Ovary (tissue), 9 donors: ENCODE results near the gene MRPL58. TPM values are rescaled to one million over a fixed set of nuclear protein-coding genes. Genes with fewer than 3 reads are reported as not detected.

ENCODE experiments used
- DNase-seq, 5 donors: peaks; one replicate each; pipeline ENCODE4 v3.0.0-alpha.2; 2019 to 2020
- H3K27ac ChIP-seq, 2 donors: fragments of 200-600 bp; one replicate each; pipeline versions ENCODE4 v1.5.1 to v1.8.0; 2019 to 2022
- H3K27me3 ChIP-seq: fragments of 200-600 bp; one replicate; pipeline ENCODE4 v1.8.0; 2022
- H3K36me3 ChIP-seq: fragments of 200-600 bp; sonication (generic); one replicate; pipeline ENCODE4 v1.5.1; 2019
- H3K4me1 ChIP-seq: one replicate; pipeline ENCODE4 v1.8.1; 2013; ENCODE audit warnings: mild to moderate bottlenecking, moderate library complexity; ENCODE audit not compliant: insufficient read depth
- H3K4me3 ChIP-seq: fragments of 200-600 bp; sonication (generic); one replicate; pipeline ENCODE4 v1.5.1; 2017
- H3K9me3 ChIP-seq, 2 donors: fragments of 200-600 bp in 1 of 2; sonication (generic) in 1 of 2; one replicate each; pipeline versions ENCODE4 v1.5.1 to v1.8.1; 2013 to 2019; ENCODE audit warnings: mild to moderate bottlenecking in 1 of 2, moderate library complexity in 1 of 2
- CTCF ChIP-seq, 3 donors: fragments of 450-650 bp in 2 of 3; fragments of 200-600 bp in 1 of 3; IDR thresholded peaks; one replicate each; pipeline versions ENCODE4 v1.5.1 to v1.8.0; 2016 to 2022; ENCODE audit warnings: antibody characterized with exemption in 3 of 3, mild to moderate bottlenecking in 1 of 3
- EP300 ChIP-seq: sonication (generic); formaldehyde crosslinking; IDR thresholded peaks from one replicate; pipeline ENCODE4 v1.6.1; 2017; ENCODE audit warnings: antibody characterized with exemption
- POLR2A ChIP-seq: fragments of 450-650 bp; IDR thresholded peaks from one replicate; pipeline ENCODE4 v1.6.1; 2017; ENCODE audit warnings: antibody characterized with exemption, mild to moderate bottlenecking, moderate library complexity
- WGBS, 3 donors: extraction: QIAGEN DNeasy Blood & Tissue Kit in 1 of 3; methylation state at CpG; one replicate each; pipeline versions ENCODE4 v1.1.5 to v1.1.7; 2013 to 2017; 5-methylcytosine and 5-hydroxymethylcytosine counted together
- intact Hi-C, 4 donors: fragments of 100-400 bp; cut with DNase I; formaldehyde crosslinking; loops; one replicate each; pipeline versions ENCODE4 v1.11.0 to v1.15.1; 2022 to 2023
- polyA plus RNA-seq, 2 donors: library from polyadenylated mRNA; stranded (reverse); fragments of 200-250 nt in 1 of 2; fragments of 350-450 nt in 1 of 2; fragmentation: Illumina TruSeq in 1 of 2; extraction: RNeasy Lipid Tissue Mini Kit (QIAGEN cat#74804) in 1 of 2; gene quantifications; one replicate each; pipeline ENCODE4 v1.2.3, GENCODE V29; 2013 to 2014
- total RNA-seq, 7 donors: library from RNA; depleted of rRNA in 2 of 7; stranded (reverse); fragments of >200 nt in 2 of 7; fragmentation: NEBNext Ultra II Directional in 3 of 7; extraction: Animal tissue kit (Norgen Biotek cat#: 25700) in 3 of 7; gene quantifications; one replicate each; pipeline versions ENCODE4 v1.1.0 to v1.2.4, GENCODE V29; 2016 to 2023
- donor health status: DM: no; HTN: no; CAD: no; lungs with moderate emphysema.
- donor health status: DM: no; HTN: no; CAD: no.
- donor health status: Bipolar disorder and iron deficiency.
- donor health status: DM: yes; HTN: yes; CAD: no.
- donor health status: DM: no; HTN: no; CAD: no.
- donor health status: DM: yes; HTN: yes; CAD: no.

Gene MRPL58
- total and polyA plus RNA-seq, 9 donors: 17.9 to 40.6 (median 24.3) TPM

- no peak for DNase-seq
- no peak overlapping the region for H3K4me3 ChIP-seq
- 44 to 51% (median 47%) methylated on average over 2 of the region's 2 CpGs for WGBS, 3 donors
- H3K27ac ChIP-seq: no peak overlapping the region
- no peaks in the 10 kb centered on the region for H3K9me3 ChIP-seq
- intact Hi-C loops: no loop called here
- no peaks in the 10 kb centered on the region for H3K36me3 ChIP-seq
- peaks cover 1% of the 10 kb centered on the region for H3K4me1 ChIP-seq
- TF ChIP-seq EP300: no peak
- TF ChIP-seq CTCF (IDR thresholded peaks at IDR 0.05): no peak
- TF ChIP-seq POLR2A: no peak
- H3K27me3 ChIP-seq: no peaks in the 10 kb centered on the region
Measured at GRCh38 chr17:75009139-75009724, 3.2 kb upstream of the MRPL58 start.

GRCh38 chr17:75010683-75011400, 1.6 kb upstream of the MRPL58 start:
- no peak overlapping the region for H3K4me3 ChIP-seq
- 70 to 79% (median 72%) methylated on average over 8 of the region's 8 CpGs for WGBS, 3 donors
- H3K9me3 ChIP-seq: no peaks in the 10 kb centered on the region
- TF ChIP-seq CTCF (IDR thresholded peaks at IDR 0.05): no peak
- no peak for TF ChIP-seq EP300
- TF ChIP-seq POLR2A: no peak
- DNase-seq: peak in 4 of 5 donors; percentile 32 to 56 (median 38)
- H3K4me1 ChIP-seq: peaks cover 1% of the 10 kb centered on the region
- H3K27me3 ChIP-seq: no peaks in the 10 kb centered on the region
- no peaks in the 10 kb centered on the region for H3K36me3 ChIP-seq
- intact Hi-C loops: loop anchor here in 1 of 4 donors (10.0 kb wide), 1 partner anchor 46 kb away; no protein-coding TSS in a partner anchor
- no peak overlapping the region for H3K27ac ChIP-seq

GRCh38 chr17:75011401-75012095, 922 bp upstream of the MRPL58 start:
- Histone ChIP-seq H3K4me1 (peaks cover 1% of the 10 kb centered on the region), H3K9me3 (no peaks in the 10 kb centered on the region), H3K36me3 (no peaks in the 10 kb centered on the region), H3K27me3 (no peaks in the 10 kb centered on the region), H3K4me3 (peak overlapping the region; percentile 87), H3K27ac (peak overlapping the region in 1 of 2 donors; percentile 77)
- DNase-seq: peak; percentile 62 to 77 (median 69)
- intact Hi-C loops: loop anchor here in 1 of 4 donors (10.0 kb wide), 1 partner anchor 47 kb away; no protein-coding TSS in a partner anchor
- WGBS, 3 donors: 23 to 34% (median 26%) methylated on average over 13 of the region's 13 CpGs
- TF ChIP-seq CTCF (IDR thresholded peaks at IDR 0.05) (no peak), POLR2A (no peak), EP300 (no peak)

- peak overlapping the region; percentile 77 to 79 for H3K27ac ChIP-seq
- no peaks in the 10 kb centered on the region for H3K9me3 ChIP-seq
- DNase-seq: no peak
- peak overlapping the region; percentile 87 for H3K4me3 ChIP-seq
- no peaks in the 10 kb centered on the region for H3K27me3 ChIP-seq
- intact Hi-C loops: loop anchor here in 1 of 4 donors (10.0 kb wide), 1 partner anchor 47 kb away; no protein-coding TSS in a partner anchor
- no peak for TF ChIP-seq EP300
- TF ChIP-seq CTCF (IDR thresholded peaks at IDR 0.05): no peak
- no peak for TF ChIP-seq POLR2A
- 2 to 5% (median 5%) methylated on average over 5 of the region's 5 CpGs for WGBS, 3 donors
- H3K36me3 ChIP-seq: no peaks in the 10 kb centered on the region
- peaks cover 1% of the 10 kb centered on the region for H3K4me1 ChIP-seq
Measured at GRCh38 chr17:75012096-75012345, 449 bp upstream of the MRPL58 start.
